Suprapubic skin (tissue), 3 donors: ENCODE results near the gene CPOX.

Source experiments
- CTCF ChIP-seq, 2 donors: fragments of 200-600 bp in 1 of 2; fragments of 450-650 bp in 1 of 2; sonication (generic) in 1 of 2; IDR thresholded peaks; one replicate each; pipeline ENCODE4 v1.5.1; 2016 to 2019; ENCODE audit warnings: antibody characterized with exemption in 2 of 2, mild to moderate bottlenecking in 1 of 2, moderate library complexity in 1 of 2
- EP300 ChIP-seq: sonication (generic); formaldehyde crosslinking; IDR thresholded peaks from one replicate; pipeline ENCODE4 v1.6.1; 2017; ENCODE audit warnings: antibody characterized with exemption

- no peak for TF ChIP-seq CTCF (IDR thresholded peaks at IDR 0.05)
- TF ChIP-seq EP300 = no peak
Measured at GRCh38 chr3:98541695-98542094, 51.7 kb downstream of the CPOX start.
